Fibroblast of peridontal ligament (primary cell): ENCODE measurements around the gene SUMF1.

Source experiments
- DNase-seq: peaks from one replicate; pipeline ENCODE4 v3.0.0-alpha.2; 2010; ENCODE audit errors: extremely low read depth

The SUMF1 gene

GRCh38 chr3:4497843-4498324, 30.8 kb upstream of the SUMF1 start:
- no peak for DNase-seq

GRCh38 chr3:4497005-4497692, 30.1 kb upstream of the SUMF1 start:
- DNase-seq = no peak

- no peak for DNase-seq
Measured at GRCh38 chr3:4496087-4496452, 29.0 kb upstream of the SUMF1 start.

- DNase-seq = no peak
Measured at GRCh38 chr3:4495294-4496086, 28.4 kb upstream of the SUMF1 start.

- DNase-seq = no peak
Measured at GRCh38 chr3:4494895-4495264, 27.8 kb upstream of the SUMF1 start.

GRCh38 chr3:4493941-4494894, 27.1 kb upstream of the SUMF1 start:
- DNase-seq = peak; percentile 12

- peak; percentile 97 for DNase-seq
Measured at GRCh38 chr3:4493014-4493940, 26.2 kb upstream of the SUMF1 start, which contains the start of gene ITPR1. Gene ITPR1, plus strand, starts transcription at chr3:4493348. Its CDS starts 23,144 bp downstream, at chr3:4516492.

- DNase-seq = peak; percentile 46
Measured at GRCh38 chr3:4492208-4493013, 25.3 kb upstream of the SUMF1 start.

- DNase-seq = no peak
Measured at GRCh38 chr3:4491855-4492207, 24.8 kb upstream of the SUMF1 start.

- no peak for DNase-seq
Measured at GRCh38 chr3:4478261-4478660, 11.2 kb upstream of the SUMF1 start.

GRCh38 chr3:4476496-4476895, 9.4 kb upstream of the SUMF1 start:
- DNase-seq = no peak

- no peak for DNase-seq
Measured at GRCh38 chr3:4475804-4476203, 8.7 kb upstream of the SUMF1 start.

- DNase-seq = peak; percentile 29
Measured at GRCh38 chr3:4474683-4475490, 7.8 kb upstream of the SUMF1 start.

- DNase-seq = no peak
Measured at GRCh38 chr3:4472766-4473165, 5.7 kb upstream of the SUMF1 start.

- DNase-seq = no peak
Measured at GRCh38 chr3:4472312-4472711, 5.2 kb upstream of the SUMF1 start.

GRCh38 chr3:4471907-4472306, 4.8 kb upstream of the SUMF1 start:
- no peak for DNase-seq

GRCh38 chr3:4467522-4467867, 426 bp upstream of the SUMF1 start:
- no peak for DNase-seq

GRCh38 chr3:4464576-4464975, 2.5 kb downstream of the SUMF1 start:
- no peak for DNase-seq

GRCh38 chr3:4462369-4463040, 4.6 kb downstream of the SUMF1 start:
- DNase-seq = no peak
